HG03097 (cell line): ENCODE measurements around the gene GPER1.
"Not testable (repeated sequence)": the region's sequence is repeated elsewhere in the genome, so short reads cannot be mapped to it uniquely, and the experiment has no call there.

Source experiments
- ATAC-seq: cut with Tn5 transposase; IDR thresholded peaks from one replicate; pipeline ENCODE4 v1.9.1; 2021; ENCODE audit not compliant: unreplicated experiment, low FRiP score

GPER1 gene

DNA sequence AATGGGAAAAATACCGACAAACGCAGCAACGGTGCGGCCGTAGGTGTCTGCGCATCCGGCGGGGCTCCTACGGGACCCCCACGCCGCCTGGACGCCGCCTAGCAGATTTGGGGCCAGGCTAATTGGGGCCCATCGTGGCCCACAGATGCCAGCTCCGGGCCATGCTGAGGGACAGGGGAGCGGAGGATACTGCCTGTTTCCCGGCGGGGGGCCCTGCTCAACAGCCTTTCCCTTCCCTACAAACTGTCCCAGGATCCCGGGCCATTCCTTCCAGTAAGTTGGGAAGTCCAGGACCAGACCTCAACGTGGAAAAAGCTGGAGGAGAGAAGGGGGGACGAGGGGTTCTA lies 21.7 kb upstream of the GPER1 start:
- no peak for ATAC-seq

DNA sequence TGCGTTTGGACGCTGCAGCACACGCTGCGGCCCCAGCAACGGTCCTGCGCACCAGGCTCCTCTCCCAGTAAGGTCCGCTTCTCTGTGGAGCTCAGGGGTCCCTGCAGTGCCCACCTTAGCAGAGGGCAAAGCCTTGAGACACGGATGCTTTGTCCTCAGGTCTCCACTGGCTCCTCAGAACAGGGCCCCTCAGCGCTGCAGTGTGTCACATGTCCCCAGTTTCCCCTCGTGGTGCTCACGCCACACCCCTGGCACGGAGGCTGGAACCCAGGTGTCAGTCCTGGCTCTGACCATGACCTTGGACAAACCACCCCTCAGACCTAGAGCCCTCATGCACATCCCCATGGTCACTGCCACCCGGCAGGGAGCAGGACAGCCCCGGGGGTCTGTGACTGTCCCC lies 19.9 kb upstream of the GPER1 start:
- ATAC-seq: no peak

DNA sequence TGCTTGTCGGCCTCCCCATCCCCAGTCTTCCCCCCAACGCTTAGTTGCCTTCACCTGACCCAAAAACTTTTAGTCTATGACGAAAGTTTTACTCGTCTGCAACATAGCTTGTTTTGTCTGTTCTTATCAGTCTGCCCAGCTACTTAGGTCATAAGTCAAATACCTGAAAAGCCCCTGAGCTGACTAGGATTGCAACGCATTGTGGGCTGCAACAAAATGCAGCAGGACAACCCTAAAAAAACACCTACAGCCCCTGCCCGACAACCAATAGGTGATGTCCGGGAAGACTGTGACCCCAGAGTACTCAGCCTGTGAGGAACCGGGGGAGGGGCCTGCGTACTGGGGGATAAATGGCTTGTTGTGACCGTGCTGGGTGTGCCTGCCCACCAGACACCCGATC lies 19.3 kb upstream of the GPER1 start:
- ATAC-seq: no peak

- ATAC-seq: no peak
These were observed 17.3 kb upstream of the GPER1 start for GRCh38 chr7:1070544-1071011.

GRCh38 chr7:1071731-1072254 lies 16.1 kb upstream of the GPER1 start:
- ATAC-seq: no peak

DNA sequence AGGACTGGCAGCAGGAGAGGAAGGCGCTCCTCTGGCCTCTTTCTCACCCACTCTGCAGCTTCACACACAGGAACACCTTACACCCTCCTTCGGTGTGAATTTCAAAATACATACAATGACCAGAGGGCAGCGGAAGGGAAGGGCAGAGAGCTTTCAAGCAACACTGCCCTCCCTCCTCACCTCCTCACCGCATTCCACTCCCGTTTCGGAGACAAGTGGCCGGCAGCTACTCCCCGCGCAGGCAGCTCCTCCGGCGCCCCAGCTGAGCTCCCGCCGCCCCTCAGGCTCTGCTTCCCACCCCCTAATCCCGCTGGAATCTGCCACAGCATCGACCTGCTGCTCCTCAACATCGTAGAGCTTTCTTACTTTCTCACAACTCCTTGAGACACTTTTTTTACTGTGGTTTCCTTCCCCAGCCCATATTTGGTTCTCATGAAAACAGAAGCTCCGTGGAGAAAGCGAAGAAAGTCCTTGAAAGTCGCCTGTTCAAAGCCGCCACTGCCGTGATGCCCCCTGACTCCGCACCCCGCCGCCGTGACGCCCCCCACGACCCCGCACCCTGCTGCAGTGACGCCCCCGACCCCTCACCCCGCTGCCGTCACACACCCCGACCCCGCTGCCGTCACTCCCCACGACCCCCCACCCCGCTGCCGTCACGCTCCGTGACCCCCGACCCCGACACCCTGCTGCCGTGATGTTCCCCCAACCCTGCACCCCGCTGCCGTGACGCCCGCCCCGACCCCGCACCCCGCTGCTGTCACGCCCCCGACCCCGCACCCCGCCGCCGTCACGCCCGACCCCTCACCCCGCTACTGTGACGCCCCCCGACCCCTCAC lies 14.6 kb upstream of the GPER1 start:
- ATAC-seq: no peak

GRCh38 chr7:1074018-1074417 lies 13.9 kb upstream of the GPER1 start:
- ATAC-seq: not testable (repeated sequence)

- ATAC-seq: no peak
These were observed 13.1 kb upstream of the GPER1 start for GRCh38 chr7:1074593-1075431.

- no peak for ATAC-seq
These were observed 11.5 kb upstream of the GPER1 start for GRCh38 chr7:1076184-1077072.

GRCh38 chr7:1078519-1078918 lies 9.4 kb upstream of the GPER1 start:
- no peak for ATAC-seq

- ATAC-seq: no peak
These were observed 8.9 kb upstream of the GPER1 start for GRCh38 chr7:1078985-1079384.

GRCh38 chr7:1079546-1079945 lies 8.4 kb upstream of the GPER1 start:
- no peak for ATAC-seq

DNA sequence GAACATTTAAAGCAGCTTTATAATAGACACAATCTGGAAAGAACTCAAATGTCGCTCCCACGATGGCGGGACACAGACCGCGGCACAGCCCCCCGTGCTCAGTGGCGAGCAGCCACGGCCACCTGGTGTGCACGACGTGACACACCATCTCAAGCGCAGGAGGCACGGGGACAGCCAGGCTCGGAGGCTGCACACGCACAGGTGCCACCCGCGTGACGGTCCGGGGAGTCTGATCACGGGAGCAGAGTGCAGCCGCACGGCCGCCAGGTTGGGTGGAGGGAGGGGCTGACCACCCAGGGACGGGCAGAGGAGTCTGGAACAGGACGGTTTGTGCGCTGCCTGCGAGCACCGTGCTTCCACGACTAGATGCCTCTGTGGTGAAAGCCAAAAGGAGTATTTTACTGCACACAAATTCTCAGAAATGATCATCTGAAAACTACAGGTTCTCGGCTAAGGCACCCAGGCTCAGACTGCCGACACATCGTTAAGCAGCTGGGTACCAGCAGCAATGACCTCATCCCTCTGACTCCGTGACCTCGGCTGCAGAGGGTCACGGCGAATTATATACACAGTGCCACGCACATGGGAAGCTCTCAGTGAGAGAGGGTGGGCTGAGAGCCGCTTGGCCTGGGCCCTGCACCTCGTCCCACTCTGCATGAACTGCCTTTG lies 7.5 kb upstream of the GPER1 start:
- no peak for ATAC-seq

DNA sequence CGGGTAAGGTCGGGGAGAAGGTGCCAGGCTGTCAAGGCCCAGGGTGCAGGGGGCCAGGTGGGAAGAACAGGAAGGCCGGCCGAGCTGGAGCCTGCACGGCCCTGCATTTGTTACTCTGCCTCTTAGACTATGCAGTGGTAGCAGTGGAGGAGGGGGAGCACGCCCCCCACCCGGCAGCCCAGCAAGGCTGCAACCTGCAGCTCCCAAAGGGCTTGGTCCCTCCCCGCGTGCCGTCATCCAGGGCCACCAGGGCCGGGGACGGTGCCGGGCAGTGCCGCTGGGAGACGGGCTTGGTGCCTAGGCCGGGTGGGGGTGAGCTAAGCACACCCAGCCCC lies 7.0 kb upstream of the GPER1 start:
- no peak for ATAC-seq

DNA sequence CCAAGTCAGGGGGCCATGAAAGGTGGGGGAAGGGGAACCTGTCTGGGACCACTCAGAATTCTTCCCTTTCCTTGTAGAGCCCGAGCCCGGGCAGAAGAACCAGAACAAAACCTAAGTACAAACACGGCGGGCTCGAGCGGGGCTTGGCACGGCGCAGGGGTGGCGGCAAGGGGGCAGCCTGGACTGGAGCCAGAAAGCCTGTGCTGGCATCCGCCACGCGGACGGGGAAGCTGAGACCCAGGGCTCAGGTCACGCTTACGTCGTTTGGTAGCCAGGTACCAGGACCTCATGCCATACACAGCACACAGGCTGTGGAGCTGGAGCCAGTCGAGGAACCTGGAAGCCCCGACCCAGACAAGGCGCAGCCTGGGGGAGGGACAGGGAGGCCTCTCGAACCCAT lies 6.6 kb upstream of the GPER1 start:
- no peak for ATAC-seq

DNA sequence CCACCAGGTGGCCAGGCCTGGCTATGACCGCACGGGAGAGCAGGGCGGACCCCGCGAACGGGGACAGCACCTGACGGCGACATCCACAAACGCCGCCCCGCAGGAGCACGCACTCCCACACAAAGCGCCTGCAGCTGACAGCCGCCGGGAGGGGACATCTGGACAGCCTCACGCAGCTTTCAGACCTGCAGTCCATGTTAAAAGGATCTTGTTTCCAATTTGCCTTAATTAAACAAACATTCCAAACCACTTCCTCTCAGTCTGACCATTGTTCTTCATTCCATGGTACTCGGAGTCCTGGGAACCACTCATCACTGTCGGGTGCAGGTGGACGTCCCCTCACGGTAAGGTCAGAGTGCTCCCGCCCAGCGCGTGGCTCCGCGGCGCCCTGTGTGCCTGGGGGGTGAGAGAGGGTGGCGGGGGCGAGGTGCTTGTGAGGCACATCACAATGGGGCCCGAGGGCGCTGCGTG lies 5.9 kb upstream of the GPER1 start:
- no peak for ATAC-seq

DNA sequence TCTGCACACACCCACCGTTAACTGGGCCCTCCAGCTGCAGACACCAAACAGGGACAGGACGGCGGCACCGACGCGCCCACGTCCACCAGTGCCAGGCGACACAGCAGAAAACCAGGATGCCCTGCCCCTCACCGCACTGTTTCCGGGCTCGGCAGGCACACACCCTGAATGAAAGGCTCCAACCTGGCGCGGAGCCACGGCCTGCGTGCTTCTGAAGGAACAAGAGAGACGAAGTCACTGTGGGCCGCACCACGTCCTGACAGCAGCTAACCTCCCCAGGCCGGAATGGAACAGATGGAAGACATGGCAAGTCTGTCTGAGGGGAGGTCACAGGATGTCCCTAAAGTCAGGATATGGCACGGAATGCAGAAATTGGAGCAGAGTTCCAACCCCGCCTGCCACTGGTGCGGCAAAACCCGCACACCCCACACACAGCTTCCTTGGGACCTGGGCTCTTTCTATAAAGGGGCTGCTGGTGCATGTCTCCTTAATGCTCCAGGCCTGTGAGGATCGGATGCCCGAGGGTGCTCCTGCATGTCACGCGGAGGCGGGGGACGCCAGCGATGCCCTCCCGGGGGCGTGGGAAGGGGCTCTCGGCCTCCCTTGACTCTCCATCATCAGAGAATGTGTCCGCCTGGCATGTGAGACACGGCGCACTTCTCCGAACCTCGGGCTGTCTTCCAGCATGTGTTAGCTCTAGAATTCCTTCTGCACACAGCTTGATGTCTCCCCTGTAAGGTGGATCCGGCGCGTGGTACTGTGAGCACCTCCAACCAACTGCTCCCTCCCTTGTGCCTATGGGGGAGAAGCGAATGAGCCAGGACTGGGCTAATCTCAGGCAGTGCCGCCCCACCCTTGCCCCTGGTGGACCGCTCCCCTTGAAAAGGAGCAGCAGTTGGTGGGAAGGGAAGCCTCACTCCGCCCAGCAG lies 3.9 kb upstream of the GPER1 start:
- ATAC-seq: no peak

GRCh38 chr7:1085266-1085665 lies 2.6 kb upstream of the GPER1 start:
- ATAC-seq: no peak

GRCh38 chr7:1085910-1086421 lies 1.9 kb upstream of the GPER1 start:
- no peak for ATAC-seq
